Duodenal mucosa (tissue), 2 donors: ENCODE data around the gene TMEM80.

ENCODE experiments used
- H3K27ac ChIP-seq: one replicate; pipeline ENCODE4 v1.7.0; 2013; ENCODE audit warnings: low read depth, low read length
- H3K27me3 ChIP-seq, 2 donors: one replicate each; pipeline ENCODE4 v1.7.0; 2013; ENCODE audit warnings: low read length in 2 of 2, control low read depth in 1 of 2; ENCODE audit not compliant: insufficient read depth in 2 of 2, control insufficient read depth in 1 of 2
- H3K36me3 ChIP-seq, 2 donors: one replicate each; pipeline ENCODE4 v1.7.0; 2013; ENCODE audit warnings: low read length in 2 of 2, control low read depth in 1 of 2; ENCODE audit not compliant: insufficient read depth in 2 of 2, control insufficient read depth in 1 of 2
- H3K4me1 ChIP-seq, 2 donors: one replicate each; pipeline ENCODE4 v1.7.0; 2013; ENCODE audit warnings: low read length in 2 of 2, control low read depth in 1 of 2; ENCODE audit not compliant: insufficient read depth in 2 of 2, control insufficient read depth in 1 of 2
- H3K4me3 ChIP-seq, 2 donors: one replicate each; pipeline ENCODE4 v1.7.0; 2013; ENCODE audit warnings: low read length in 2 of 2, low read depth in 1 of 2
- H3K9ac ChIP-seq, 2 donors: one replicate each; pipeline ENCODE4 v1.7.0; 2013; ENCODE audit warnings: low read length in 2 of 2, low read depth in 1 of 2
- H3K9me3 ChIP-seq, 2 donors: one replicate each; pipeline ENCODE4 v1.7.0; 2013; ENCODE audit warnings: low read length in 2 of 2, control low read depth in 1 of 2; ENCODE audit not compliant: control insufficient read depth in 1 of 2

TMEM80 gene

GRCh38 chr11:698493-699115 is 3.0 kb downstream of the TMEM80 start:
- Histone ChIP-seq H3K9ac (peak overlapping the region in 1 of 2 donors; percentile 3), H3K27me3 (no peaks in the 10 kb centered on the region), H3K4me3 (no peak overlapping the region), H3K36me3 (peaks cover 5 to 34% of the 10 kb centered on the region in 2 donors), H3K27ac (no peak overlapping the region), H3K9me3 (no peaks in the 10 kb centered on the region), H3K4me1 (peaks cover 22 to 27% of the 10 kb centered on the region in 2 donors)

- peaks cover 22 to 27% of the 10 kb centered on the region in 2 donors for H3K4me1 ChIP-seq
- peaks cover 5 to 37% of the 10 kb centered on the region in 2 donors for H3K36me3 ChIP-seq
- no peak overlapping the region for H3K9ac ChIP-seq
- no peaks in the 10 kb centered on the region for H3K27me3 ChIP-seq
- no peaks in the 10 kb centered on the region for H3K9me3 ChIP-seq
- H3K4me3 ChIP-seq = no peak overlapping the region
- no peak overlapping the region for H3K27ac ChIP-seq
Observed at GRCh38 chr11:699116-699508, 3.5 kb downstream of the TMEM80 start.

- peaks cover 27 to 31% of the 10 kb centered on the region in 2 donors for H3K4me1 ChIP-seq
- H3K36me3 ChIP-seq = peaks cover 5 to 37% of the 10 kb centered on the region in 2 donors
- H3K27ac ChIP-seq = no peak overlapping the region
Observed at GRCh38 chr11:699753-700152, 4.1 kb downstream of the TMEM80 start.

GRCh38 chr11:701741-702461 is 6.3 kb downstream of the TMEM80 start:
- no peaks in the 10 kb centered on the region for H3K9me3 ChIP-seq
- H3K4me3 ChIP-seq = no peak overlapping the region
- H3K27ac ChIP-seq = no peak overlapping the region
- H3K36me3 ChIP-seq = peaks cover 5 to 37% of the 10 kb centered on the region in 2 donors
- peaks cover 28 to 36% of the 10 kb centered on the region in 2 donors for H3K4me1 ChIP-seq
- no peaks in the 10 kb centered on the region for H3K27me3 ChIP-seq
- H3K9ac ChIP-seq = no peak overlapping the region

More at GRCh38 chr11:699753-700152, 4.1 kb downstream of the TMEM80 start:
- Histone ChIP-seq H3K9me3 (no peaks in the 10 kb centered on the region), H3K4me3 (no peak overlapping the region), H3K9ac (no peak overlapping the region), H3K27me3 (no peaks in the 10 kb centered on the region)

- Histone ChIP-seq H3K4me3 (no peak overlapping the region), H3K9me3 (no peaks in the 10 kb centered on the region), H3K27me3 (peaks cover 0 to 3% of the 10 kb centered on the region in 2 donors), H3K36me3 (peaks cover 5 to 37% of the 10 kb centered on the region in 2 donors), H3K27ac (peak overlapping the region; percentile 43), H3K9ac (no peak overlapping the region), H3K4me1 (peaks cover 33 to 37% of the 10 kb centered on the region in 2 donors)
Observed at GRCh38 chr11:702462-703461, 7.1 kb downstream of the TMEM80 start.

- H3K27me3 ChIP-seq = peaks cover 0 to 11% of the 10 kb centered on the region in 2 donors
- H3K9ac ChIP-seq = no peak overlapping the region
- peaks cover 5 to 37% of the 10 kb centered on the region in 2 donors for H3K36me3 ChIP-seq
- no peak overlapping the region for H3K4me3 ChIP-seq
- H3K9me3 ChIP-seq = no peaks in the 10 kb centered on the region
- H3K27ac ChIP-seq = peak overlapping the region; percentile 20
- peaks cover 39 to 45% of the 10 kb centered on the region in 2 donors for H3K4me1 ChIP-seq
Observed at GRCh38 chr11:703506-703905, 7.9 kb downstream of the TMEM80 start.

GRCh38 chr11:704228-704674 is 8.6 kb downstream of the TMEM80 start:
- peaks cover 0 to 11% of the 10 kb centered on the region in 2 donors for H3K27me3 ChIP-seq
- peak overlapping the region in 1 of 2 donors; percentile 37 for H3K4me3 ChIP-seq
- no peaks in the 10 kb centered on the region for H3K9me3 ChIP-seq
- H3K36me3 ChIP-seq = peaks cover 5 to 32% of the 10 kb centered on the region in 2 donors
- H3K27ac ChIP-seq = peak overlapping the region; percentile 89
- H3K9ac ChIP-seq = peak overlapping the region in 1 of 2 donors; percentile 77
- peaks cover 43 to 49% of the 10 kb centered on the region in 2 donors for H3K4me1 ChIP-seq

GRCh38 chr11:704781-705645 is 9.4 kb downstream of the TMEM80 start:
- H3K4me1 ChIP-seq = peaks cover 50 to 57% of the 10 kb centered on the region in 2 donors

More at GRCh38 chr11:704781-705645, 9.4 kb downstream of the TMEM80 start:
- Histone ChIP-seq H3K27ac (peak overlapping the region; percentile 89), H3K4me3 (peak overlapping the region; percentile 53 to 62), H3K9me3 (no peaks in the 10 kb centered on the region), H3K27me3 (peaks cover 3 to 11% of the 10 kb centered on the region in 2 donors), H3K36me3 (peaks cover 1 to 27% of the 10 kb centered on the region in 2 donors), H3K9ac (peak overlapping the region; percentile 72 to 77)
